IMR-90 (cell line): ENCODE results near the gene TPSD1.
"Not testable (repeated sequence)": the region's sequence is repeated elsewhere in the genome, so short reads cannot be mapped to it uniquely, and the experiment has no call there.

Experiments
- CHD1 ChIP-seq: IDR thresholded peaks from 2 replicates; pipeline ENCODE4 v1.6.1; 2012; ENCODE audit warnings: low read depth, low read length, improper control_type of control experiment
- POLR2A ChIP-seq: IDR thresholded peaks from 2 replicates; pipeline ENCODE4 v1.6.1; 2012; ENCODE audit warnings: mild to moderate bottlenecking, low read depth, low read length
- SMC3 ChIP-seq: fragments of 150-350 bp; IDR thresholded peaks from 2 replicates; pipeline ENCODE4 v1.6.1; 2016; ENCODE audit warnings: low read depth, mild to moderate bottlenecking, antibody characterized with exemption, low read length, moderate library complexity
- TF ChIP-seq, protein P1 (sequence below): conservative IDR thresholded peaks from 2 replicates; pipeline ENCODE4 v1.5.1; 2012; ENCODE audit warnings: mild to moderate bottlenecking, low read depth, low read length, improper control_type of control experiment

DNA sequence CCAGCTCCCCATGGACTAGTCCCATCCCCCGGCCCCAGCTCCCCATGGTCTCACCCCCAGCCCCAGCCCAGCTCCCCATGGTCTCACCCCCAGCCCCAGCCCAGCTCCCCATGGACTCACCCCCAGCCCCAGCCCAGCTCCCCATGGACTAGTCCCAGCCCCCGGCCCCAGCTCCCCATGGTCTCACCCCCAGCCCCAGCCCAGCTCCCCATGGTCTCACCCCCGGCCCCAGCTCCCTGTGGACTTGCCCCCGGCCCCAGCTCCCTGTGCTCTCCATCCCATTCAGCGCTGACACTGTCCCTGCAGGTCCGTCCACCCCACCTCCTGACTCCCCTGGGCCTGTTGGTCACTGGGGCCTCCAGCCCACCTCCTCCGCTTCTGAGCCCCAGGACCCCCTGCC is 24.6 kb upstream of the TPSD1 start:
- TF ChIP-seq, protein P1, sequence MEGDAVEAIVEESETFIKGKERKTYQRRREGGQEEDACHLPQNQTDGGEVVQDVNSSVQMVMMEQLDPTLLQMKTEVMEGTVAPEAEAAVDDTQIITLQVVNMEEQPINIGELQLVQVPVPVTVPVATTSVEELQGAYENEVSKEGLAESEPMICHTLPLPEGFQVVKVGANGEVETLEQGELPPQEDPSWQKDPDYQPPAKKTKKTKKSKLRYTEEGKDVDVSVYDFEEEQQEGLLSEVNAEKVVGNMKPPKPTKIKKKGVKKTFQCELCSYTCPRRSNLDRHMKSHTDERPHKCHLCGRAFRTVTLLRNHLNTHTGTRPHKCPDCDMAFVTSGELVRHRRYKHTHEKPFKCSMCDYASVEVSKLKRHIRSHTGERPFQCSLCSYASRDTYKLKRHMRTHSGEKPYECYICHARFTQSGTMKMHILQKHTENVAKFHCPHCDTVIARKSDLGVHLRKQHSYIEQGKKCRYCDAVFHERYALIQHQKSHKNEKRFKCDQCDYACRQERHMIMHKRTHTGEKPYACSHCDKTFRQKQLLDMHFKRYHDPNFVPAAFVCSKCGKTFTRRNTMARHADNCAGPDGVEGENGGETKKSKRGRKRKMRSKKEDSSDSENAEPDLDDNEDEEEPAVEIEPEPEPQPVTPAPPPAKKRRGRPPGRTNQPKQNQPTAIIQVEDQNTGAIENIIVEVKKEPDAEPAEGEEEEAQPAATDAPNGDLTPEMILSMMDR, result not testable (repeated sequence)
- TF ChIP-seq SMC3, POLR2A, CHD1: not testable (repeated sequence)
